Endothelial cell of umbilical vein (primary cell): Measurements from ENCODE around the gene RAMACL.

Experiments
- CTCF ChIP-seq, 2 donors: IDR thresholded peaks; 1 replicate in 1 of 2; 2 replicates in 1 of 2; pipeline ENCODE4 v1.5.1; 2011; ENCODE audit warnings: low read length in 2 of 2, mild to moderate bottlenecking in 2 of 2, moderate library complexity in 2 of 2, control low read depth in 1 of 2, inconsistent platforms in 1 of 2, low read depth in 1 of 2; ENCODE audit not compliant: insufficient read depth in 1 of 2; ENCODE audit errors: extremely low read depth in 1 of 2
- POLR2AphosphoS5 ChIP-seq: IDR thresholded peaks from 2 replicates; pipeline ENCODE4 v1.6.1; 2012; ENCODE audit warnings: low read depth, mild to moderate bottlenecking, control low read depth, low read length, moderate library complexity; ENCODE audit not compliant: insufficient read depth

DNA sequence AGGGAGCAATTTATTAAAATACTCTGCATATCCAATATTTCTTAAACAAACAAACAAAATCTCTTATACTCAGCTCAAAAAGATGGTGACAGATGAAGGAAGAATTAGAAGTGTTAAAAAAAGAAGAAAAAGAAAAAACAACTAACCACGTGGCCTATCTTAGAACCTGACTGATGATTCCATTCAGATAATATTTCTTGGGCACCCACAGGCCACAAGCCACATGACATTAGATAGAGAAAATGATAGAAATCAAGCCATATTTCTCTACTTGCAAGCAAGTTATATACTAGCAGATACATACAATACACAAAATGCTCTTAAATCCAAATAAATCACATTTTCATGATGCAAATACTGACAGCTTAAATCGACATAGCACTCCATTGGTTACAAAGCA, 14.5 kb upstream of the RAMACL start:
- TF ChIP-seq CTCF (IDR thresholded peaks at IDR 0.05; ENCODE audit: extremely low read depth in 1 of 2, insufficient read depth in 1 of 2, low read depth in 1 of 2, low read length in 2 of 2): no peak
- no peak for TF ChIP-seq POLR2AphosphoS5
